SU-DHL-6 (cell line): ENCODE measurements around the gene NPBWR2.

Source experiments
- EZH2phosphoT487 ChIP-seq: fragments of 200-600 bp; sonication (generic), shearing (Covaris generic); conservative IDR thresholded peaks from 2 replicates; pipeline ENCODE4 v1.6.1; 2018; ENCODE audit warnings: mild to moderate bottlenecking, antibody characterized with exemption, low read length, moderate library complexity, mixed read lengths
- TF ChIP-seq, protein P1 (sequence below): fragments of 200-600 bp; sonication (generic); IDR thresholded peaks from one replicate; pipeline ENCODE4 v1.5.1; 2017; ENCODE audit warnings: antibody characterized with exemption, mild to moderate bottlenecking, low read length, moderate library complexity; ENCODE audit not compliant: insufficient read depth, poor library complexity, severe bottlenecking

DNA sequence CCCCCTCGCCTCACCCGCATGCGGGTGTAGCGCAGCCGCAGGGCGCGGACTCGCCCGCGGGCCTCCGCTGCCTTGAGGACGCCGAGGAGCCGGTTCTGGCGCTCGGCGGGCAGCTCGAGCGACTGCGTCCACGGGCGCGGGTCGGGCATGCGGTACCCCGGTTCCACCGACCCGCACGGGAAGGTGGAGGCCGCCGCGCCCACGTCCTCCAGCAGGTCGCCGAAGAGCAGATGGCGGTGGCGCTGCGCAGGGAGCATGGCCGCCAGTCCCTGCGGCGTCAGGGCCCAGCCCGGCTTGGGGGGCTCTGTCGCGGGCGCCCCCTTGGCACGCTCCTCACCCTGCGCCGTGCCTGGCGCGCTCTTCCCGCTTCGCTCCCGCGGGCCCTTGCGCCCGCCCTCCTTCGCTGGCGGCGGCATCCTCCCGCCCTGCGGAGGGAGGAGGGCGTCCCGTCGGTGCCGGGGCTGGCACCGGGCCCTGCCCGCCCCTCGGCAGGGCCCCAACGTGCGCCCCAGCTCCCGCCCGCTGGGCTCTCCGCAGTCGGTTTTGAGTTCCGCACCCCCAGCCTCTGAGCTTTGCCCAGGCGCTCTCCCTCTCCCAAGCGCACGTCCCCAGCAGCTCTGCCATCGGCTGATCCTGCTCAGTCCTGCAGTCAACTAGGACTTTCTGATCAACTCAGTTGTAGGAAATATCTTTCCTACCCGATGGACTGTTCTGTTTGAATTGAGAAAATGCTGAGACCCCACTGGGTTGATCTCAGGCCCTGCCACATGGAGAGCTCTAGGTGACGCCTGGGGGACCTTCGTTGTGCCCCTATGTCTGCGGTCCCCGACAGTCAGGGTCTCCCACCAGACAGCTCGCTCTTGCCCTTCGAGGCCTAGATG lies 23.3 kb downstream of the NPBWR2 start, which contains the start of gene LKAAEAR1:
- TF ChIP-seq, protein P1, sequence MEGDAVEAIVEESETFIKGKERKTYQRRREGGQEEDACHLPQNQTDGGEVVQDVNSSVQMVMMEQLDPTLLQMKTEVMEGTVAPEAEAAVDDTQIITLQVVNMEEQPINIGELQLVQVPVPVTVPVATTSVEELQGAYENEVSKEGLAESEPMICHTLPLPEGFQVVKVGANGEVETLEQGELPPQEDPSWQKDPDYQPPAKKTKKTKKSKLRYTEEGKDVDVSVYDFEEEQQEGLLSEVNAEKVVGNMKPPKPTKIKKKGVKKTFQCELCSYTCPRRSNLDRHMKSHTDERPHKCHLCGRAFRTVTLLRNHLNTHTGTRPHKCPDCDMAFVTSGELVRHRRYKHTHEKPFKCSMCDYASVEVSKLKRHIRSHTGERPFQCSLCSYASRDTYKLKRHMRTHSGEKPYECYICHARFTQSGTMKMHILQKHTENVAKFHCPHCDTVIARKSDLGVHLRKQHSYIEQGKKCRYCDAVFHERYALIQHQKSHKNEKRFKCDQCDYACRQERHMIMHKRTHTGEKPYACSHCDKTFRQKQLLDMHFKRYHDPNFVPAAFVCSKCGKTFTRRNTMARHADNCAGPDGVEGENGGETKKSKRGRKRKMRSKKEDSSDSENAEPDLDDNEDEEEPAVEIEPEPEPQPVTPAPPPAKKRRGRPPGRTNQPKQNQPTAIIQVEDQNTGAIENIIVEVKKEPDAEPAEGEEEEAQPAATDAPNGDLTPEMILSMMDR: no peak
- no peak for TF ChIP-seq EZH2phosphoT487
